TTC549 (cell line): Measurements from ENCODE around the gene ZNF541.
"Not testable (repeated sequence)": the region's sequence is repeated elsewhere in the genome, so short reads cannot be mapped to it uniquely, and the experiment has no call there.

Experiments used
- FAIRE-seq: peaks from 2 replicates; lab custom pipeline; 2012; peaks lifted over from hg19 to GRCh38; lab: Jason Lieb, UNC

Gene ZNF541

GRCh38 chr19:47600246-47601179 lies 27.6 kb upstream of the ZNF541 start:
- peak; percentile 85 for FAIRE-seq

GRCh38 chr19:47599671-47600245 lies 26.8 kb upstream of the ZNF541 start:
- FAIRE-seq: not testable (repeated sequence)

- FAIRE-seq: peak; percentile 96
These were observed 25.7 kb upstream of the ZNF541 start for GRCh38 chr19:47598407-47599349.

- FAIRE-seq: no peak
These were observed 23.0 kb upstream of the ZNF541 start for GRCh38 chr19:47595944-47596343.

- FAIRE-seq: no peak
These were observed 20.9 kb upstream of the ZNF541 start for GRCh38 chr19:47593860-47594259.

GRCh38 chr19:47589824-47590223 lies 16.9 kb upstream of the ZNF541 start:
- no peak for FAIRE-seq

GRCh38 chr19:47587295-47587694 lies 14.3 kb upstream of the ZNF541 start:
- FAIRE-seq: no peak

GRCh38 chr19:47583161-47583560 lies 10.2 kb upstream of the ZNF541 start:
- FAIRE-seq: not testable (repeated sequence)

- no peak for FAIRE-seq
These were observed 9.5 kb upstream of the ZNF541 start for GRCh38 chr19:47582320-47582909.

- no peak for FAIRE-seq
These were observed 8.8 kb upstream of the ZNF541 start for GRCh38 chr19:47581605-47582319.

- no peak for FAIRE-seq
These were observed 7.4 kb upstream of the ZNF541 start for GRCh38 chr19:47580397-47580796.

GRCh38 chr19:47572635-47573034 lies 313 bp downstream of the ZNF541 start:
- FAIRE-seq: no peak

- no peak for FAIRE-seq
These were observed 3.6 kb downstream of the ZNF541 start for GRCh38 chr19:47569331-47569730.

GRCh38 chr19:47564081-47564480 lies 8.9 kb downstream of the ZNF541 start:
- FAIRE-seq: no peak

GRCh38 chr19:47561440-47562057 lies 11.4 kb downstream of the ZNF541 start:
- no peak for FAIRE-seq

- FAIRE-seq: no peak
These were observed 11.9 kb downstream of the ZNF541 start for GRCh38 chr19:47560999-47561398.

GRCh38 chr19:47550129-47550528 lies 22.8 kb downstream of the ZNF541 start:
- FAIRE-seq: no peak

GRCh38 chr19:47549261-47549862 lies 23.6 kb downstream of the ZNF541 start:
- FAIRE-seq: no peak

GRCh38 chr19:47547199-47547598 lies 25.7 kb downstream of the ZNF541 start:
- no peak for FAIRE-seq
